CD4-positive, alpha-beta T cell treated with Interleukin-15 for 1 hour (primary cell): ENCODE measurements around the gene NDRG3.
"Not testable (repeated sequence)": the region's sequence is repeated elsewhere in the genome, so short reads cannot be mapped to it uniquely, and the experiment has no call there.

Source experiments
- DNase-seq: peaks from one replicate; pipeline ENCODE4 v3.0.0-alpha.2; 2020

The NDRG3 gene

DNA sequence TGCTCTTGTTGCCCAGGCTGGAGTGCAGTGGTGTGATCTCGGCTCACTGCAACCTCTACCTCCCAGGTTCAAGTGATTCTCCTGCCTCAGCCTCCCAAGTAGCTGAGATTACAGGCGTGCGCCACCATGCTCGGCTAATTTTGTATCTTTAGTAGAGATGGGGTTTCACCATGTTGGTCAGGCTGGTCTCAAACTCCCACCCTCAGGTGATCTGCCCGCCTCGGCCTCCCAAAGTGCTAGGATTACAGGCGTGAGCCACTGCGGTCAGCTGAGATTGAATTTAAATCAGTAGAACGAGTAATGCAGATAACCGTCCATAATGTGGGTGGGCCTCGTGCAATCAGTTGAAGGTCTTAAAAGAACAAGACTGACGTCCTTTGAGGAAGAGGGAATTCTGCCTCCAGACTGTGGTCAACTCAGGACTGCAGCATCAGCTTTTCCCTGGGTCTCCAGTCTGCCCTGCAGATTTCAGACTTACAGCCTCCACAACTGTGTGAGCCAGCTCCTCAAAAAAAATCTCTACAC lies 107.0 kb downstream of the NDRG3 start:
- DNase-seq, result not testable (repeated sequence)

DNA sequence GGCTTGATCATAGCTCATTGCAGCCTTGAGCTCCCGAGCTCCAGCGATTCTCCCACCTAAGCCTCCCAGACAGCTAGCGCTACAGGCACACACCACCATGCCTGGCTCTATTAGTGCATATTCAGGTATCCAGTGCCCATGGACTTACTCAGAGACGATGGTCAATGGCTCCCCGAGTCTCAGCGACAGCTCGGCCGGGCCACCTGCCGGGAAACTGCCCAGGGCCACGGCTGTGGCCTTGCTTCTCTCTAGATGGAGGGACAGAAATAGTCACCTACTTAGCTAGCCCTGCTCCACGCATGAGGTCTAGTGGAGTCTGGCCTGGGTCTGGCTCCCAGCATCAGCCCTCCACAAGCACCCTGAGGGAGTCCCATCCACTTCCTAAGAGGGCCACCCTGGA lies 111.5 kb downstream of the NDRG3 start:
- DNase-seq, result no peak

DNA sequence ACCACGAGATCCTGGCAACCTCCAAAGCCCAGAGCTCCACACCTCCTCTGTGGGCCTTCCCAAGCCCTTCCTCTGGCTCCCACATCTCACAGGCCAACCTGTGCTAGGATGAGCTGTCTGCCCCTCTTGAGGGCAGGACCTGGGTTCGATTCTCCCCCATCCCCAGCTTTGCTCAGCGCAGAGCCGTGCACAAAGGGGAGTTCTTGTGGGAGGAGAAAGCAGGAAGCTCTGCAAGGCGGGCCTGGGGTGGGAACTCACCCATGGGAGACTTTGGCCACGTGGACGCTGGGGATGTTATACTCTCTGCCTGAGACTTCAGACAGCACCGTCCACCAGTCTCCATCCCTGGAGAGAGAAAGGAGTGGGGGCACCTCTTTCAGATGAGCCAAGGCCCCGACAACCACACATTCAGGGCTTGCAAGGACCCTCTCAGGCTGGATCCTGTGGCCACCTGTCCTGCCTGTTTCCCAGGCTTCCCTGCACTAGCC lies 112.6 kb downstream of the NDRG3 start:
- DNase-seq, result no peak

DNA sequence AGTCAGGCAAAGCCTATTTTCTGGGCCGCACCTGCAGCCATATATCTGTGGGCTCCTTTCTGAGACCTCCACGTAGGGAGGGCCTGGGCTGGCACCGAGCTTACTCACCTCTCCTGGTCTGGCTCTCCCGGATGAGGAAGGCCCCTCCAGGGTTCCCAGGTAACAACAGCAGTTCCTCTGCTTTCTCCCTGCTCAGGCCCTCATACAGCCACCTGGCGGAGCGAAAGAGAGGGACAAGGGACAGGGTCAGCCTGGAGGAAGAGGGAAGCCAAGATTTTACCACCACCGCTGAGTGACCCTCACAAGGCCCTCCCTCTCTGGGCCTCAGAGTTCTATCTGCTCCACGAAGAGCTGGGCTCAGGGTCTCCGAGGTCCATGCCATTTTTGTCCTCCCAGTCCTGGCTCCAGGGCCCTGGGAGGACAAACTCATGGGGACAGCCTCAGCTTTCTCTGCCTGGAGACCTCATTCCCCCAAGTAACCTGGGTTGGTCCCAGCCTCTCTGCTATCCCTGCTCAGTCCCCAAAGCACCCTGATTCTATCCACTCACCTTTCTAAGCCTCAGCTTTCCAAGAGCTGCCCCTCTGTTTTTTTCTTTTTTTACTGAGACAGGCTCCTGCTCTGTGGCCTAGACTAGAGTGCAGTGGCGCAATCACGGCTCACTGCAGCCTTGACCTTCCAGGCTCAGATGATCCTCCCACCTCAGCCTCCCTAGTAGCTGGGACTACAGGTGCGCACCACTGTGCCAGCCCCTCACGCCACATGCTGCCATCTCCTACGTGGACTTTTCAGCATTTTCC lies 113.2 kb downstream of the NDRG3 start:
- no peak for DNase-seq

GRCh38 chr20:36632147-36632486 lies 113.8 kb downstream of the NDRG3 start:
- no peak for DNase-seq

- DNase-seq, result no peak
These were observed 114.2 kb downstream of the NDRG3 start for GRCh38 chr20:36631646-36632045.

GRCh38 chr20:36629719-36630681 lies 115.9 kb downstream of the NDRG3 start:
- peak; percentile 41 for DNase-seq

- peak; percentile 58 for DNase-seq
These were observed 117.8 kb downstream of the NDRG3 start for GRCh38 chr20:36628076-36628475.

GRCh38 chr20:36624944-36625324 lies 121.0 kb downstream of the NDRG3 start:
- DNase-seq, result no peak

GRCh38 chr20:36624068-36624943 lies 121.6 kb downstream of the NDRG3 start:
- no peak for DNase-seq

DNA sequence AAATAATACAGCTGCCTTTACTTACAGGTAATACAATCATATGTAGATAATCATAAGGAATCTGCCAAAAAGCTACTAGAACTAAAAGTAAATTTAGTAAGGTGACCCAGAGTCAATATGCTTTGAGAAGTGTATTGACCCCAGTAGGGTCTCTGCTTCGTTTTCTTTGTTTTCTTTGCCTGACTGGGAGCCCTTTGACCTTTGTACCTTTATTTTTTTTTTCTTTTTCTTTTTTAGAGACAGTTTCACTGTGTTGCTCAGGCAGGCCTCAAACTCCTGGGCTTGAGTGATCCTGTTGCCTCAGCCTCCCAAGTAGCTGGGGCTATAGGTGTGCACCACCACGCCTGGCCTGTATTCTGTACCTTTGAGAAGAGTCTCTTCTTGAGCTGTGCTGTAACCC lies 122.4 kb downstream of the NDRG3 start:
- no peak for DNase-seq

DNA sequence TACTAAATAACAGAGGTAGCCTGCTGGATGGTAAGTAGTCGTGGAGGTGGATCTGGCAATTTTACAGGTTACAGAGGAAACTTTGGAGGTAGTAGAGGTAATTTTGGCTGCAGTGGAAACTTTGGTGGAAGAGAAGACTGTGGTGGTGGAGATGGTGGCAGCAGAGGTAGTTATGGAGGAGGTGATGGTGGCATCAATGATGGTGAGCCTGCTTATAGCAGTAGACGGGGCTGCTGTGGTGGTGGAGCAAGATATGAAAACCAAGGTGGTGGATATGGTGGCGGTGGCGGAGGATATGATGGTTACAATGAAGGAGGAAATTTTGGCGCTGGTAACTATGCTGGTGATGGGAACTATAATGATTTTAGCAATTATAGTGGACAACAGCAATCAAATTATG lies 125.0 kb downstream of the NDRG3 start:
- no peak for DNase-seq

- DNase-seq, result no peak
These were observed 130.9 kb downstream of the NDRG3 start for GRCh38 chr20:36614781-36615557.

GRCh38 chr20:36613974-36614373 lies 131.9 kb downstream of the NDRG3 start:
- no peak for DNase-seq

- no peak for DNase-seq
These were observed 134.3 kb downstream of the NDRG3 start for GRCh38 chr20:36611625-36612024.

DNA sequence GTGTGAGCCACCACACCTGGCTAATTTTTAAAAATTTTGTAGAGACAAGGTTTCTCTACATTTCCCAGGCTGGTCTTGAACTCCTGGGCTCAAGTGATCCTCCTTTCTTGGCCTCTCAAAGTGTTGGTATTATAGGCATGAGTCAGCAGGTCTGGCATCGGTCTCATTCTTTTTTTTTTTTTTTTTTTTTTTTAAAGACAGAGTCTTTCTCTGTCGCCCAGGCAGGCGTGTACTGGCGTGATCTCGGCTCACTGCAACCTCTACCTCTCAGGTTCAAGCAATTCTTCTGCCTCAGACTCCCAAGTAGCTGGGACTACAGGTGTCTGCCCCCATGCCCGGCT lies 137.5 kb downstream of the NDRG3 start:
- not testable (repeated sequence) for DNase-seq

DNA sequence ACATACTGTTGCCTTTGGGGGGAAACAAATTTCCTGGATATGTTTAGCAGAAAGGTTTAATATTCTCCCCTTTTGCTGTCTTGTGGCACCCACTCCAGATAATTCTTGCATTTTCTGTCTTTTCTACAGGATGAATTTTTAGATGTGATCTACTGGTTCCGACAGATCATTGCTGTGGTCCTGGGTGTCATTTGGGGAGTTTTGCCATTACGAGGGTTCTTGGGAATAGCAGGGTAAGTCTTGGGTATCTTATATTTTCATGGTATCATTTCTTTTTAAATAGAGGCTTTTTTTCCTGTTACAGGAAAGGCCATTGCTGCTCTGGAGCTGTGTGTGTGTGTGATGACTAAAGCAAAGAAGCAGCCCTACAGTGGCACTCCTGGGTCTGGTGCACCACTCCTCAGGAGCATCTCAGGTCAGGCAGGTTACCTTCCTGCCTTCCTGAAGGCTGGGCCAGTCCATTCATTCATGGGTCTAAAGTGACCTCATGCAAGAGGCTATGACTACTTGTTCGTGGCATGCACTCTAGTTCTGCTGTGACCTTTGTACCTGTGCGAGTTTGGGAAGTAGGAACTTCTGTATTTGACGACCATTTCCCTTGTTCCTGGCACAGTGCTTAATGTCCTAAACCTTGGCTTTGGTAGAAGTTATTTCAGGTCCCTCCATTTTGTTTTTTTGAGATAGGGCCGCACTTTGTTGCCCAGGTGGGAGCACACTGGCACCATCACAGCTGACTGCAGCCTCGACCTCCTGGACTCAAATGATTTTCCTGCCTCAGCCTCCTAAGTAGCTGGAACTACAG lies 138.1 kb downstream of the NDRG3 start:
- no peak for DNase-seq

DNA sequence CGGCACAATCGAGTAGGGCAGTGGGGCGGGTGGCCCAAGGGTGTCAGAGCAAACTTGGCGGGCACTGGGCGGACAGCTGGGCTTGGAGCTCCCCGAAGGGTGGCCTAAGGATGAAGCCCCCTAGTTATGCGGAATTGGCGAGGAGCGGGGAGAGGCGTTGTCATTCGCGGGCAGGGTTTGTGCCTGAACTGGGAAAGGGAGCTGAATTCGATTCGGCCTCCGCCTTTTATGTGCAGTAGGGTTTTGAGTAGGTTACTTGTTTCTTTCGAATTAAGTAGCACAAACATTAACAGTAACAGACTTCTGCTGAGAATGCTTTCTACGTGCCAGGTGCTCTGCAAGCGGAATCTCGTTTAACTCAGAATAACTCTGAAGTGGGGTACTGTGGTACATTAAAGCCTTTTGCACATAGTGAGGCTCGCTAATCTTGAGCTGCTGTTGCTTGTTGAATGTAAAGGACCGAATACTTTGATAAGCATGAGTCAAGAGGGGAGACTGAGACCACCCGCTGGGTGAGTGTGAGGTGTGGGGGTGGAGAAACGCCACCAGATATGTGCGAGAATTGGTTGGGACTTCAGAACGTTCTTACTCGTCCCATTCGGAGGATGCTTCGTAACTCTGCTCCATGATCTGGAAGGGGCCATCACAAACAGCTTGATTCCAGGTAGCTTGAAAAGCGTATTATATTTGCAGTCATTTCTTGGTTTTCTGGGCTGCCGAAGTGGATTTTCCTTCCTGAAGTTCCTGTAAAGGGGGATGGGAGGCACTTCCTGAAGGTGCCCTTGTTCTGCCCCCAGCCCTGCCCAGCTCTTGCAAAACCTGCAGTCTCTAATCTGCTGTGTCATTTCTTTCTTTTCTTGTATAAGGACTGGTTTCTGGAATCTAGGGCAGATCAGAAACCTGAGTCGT lies 139.5 kb downstream of the NDRG3 start:
- peak; percentile 41 for DNase-seq

GRCh38 chr20:36605399-36606157 lies 140.3 kb downstream of the NDRG3 start, which contains the start of gene RAB5IF:
RAB5IF (plus strand) TSS chr20:36605779; CDS start chr20:36605952, 173 bp downstream.
- DNase-seq, result peak; percentile 99
